ENCODE data around the gene EVI2B.
"Not testable (repeated sequence)": the region's sequence is repeated elsewhere in the genome, so short reads cannot be mapped to it uniquely, and the experiment has no call there.

The EVI2B gene

GRCh38 chr17:31310260-31310659 lies 3.6 kb downstream of the EVI2B start:
- DNase-seq, result no peak

- DNase-seq, result no peak
Observed at GRCh38 chr17:31309556-31309955, 4.3 kb downstream of the EVI2B start.

GRCh38 chr17:31308372-31309334 lies 5.2 kb downstream of the EVI2B start:
- no peak for DNase-seq

- DNase-seq, result no peak
Observed at GRCh38 chr17:31307640-31308039, 6.2 kb downstream of the EVI2B start.

- DNase-seq, result no peak
Observed at GRCh38 chr17:31299624-31300023, 14.2 kb downstream of the EVI2B start.

- no peak for DNase-seq
Observed at GRCh38 chr17:31297090-31297489, 16.8 kb downstream of the EVI2B start, which contains the start of gene OMG. Gene OMG (minus strand): TSS chr17:31297239. CDS start chr17:31296331, 908 bp downstream.

- DNase-seq, result no peak
Observed at GRCh38 chr17:31296142-31296541, 17.7 kb downstream of the EVI2B start.

- DNase-seq, result no peak
Observed at GRCh38 chr17:31295489-31295871, 18.4 kb downstream of the EVI2B start.

- no peak for DNase-seq
Observed at GRCh38 chr17:31294820-31295488, 18.9 kb downstream of the EVI2B start.

GRCh38 chr17:31294231-31294630 lies 19.6 kb downstream of the EVI2B start:
- no peak for DNase-seq

GRCh38 chr17:31293581-31293980 lies 20.3 kb downstream of the EVI2B start:
- DNase-seq, result no peak

- no peak for DNase-seq
Observed at GRCh38 chr17:31291820-31292219, 22.0 kb downstream of the EVI2B start.

GRCh38 chr17:31289790-31290189 lies 24.1 kb downstream of the EVI2B start:
- no peak for DNase-seq

- not testable (repeated sequence) for DNase-seq
Observed at GRCh38 chr17:31287932-31288331, 25.9 kb downstream of the EVI2B start.

GRCh38 chr17:31286587-31286986 lies 27.3 kb downstream of the EVI2B start:
- DNase-seq, result no peak

GRCh38 chr17:31283841-31284240 lies 30.0 kb downstream of the EVI2B start:
- DNase-seq, result no peak

GRCh38 chr17:31281061-31281460 lies 32.8 kb downstream of the EVI2B start:
- DNase-seq, result no peak

GRCh38 chr17:31279401-31279800 lies 34.5 kb downstream of the EVI2B start:
- no peak for DNase-seq

- DNase-seq, result no peak
Observed at GRCh38 chr17:31275116-31275515, 38.7 kb downstream of the EVI2B start.

GRCh38 chr17:31274252-31274651 lies 39.6 kb downstream of the EVI2B start:
- DNase-seq, result no peak

GRCh38 chr17:31273516-31273915 lies 40.3 kb downstream of the EVI2B start:
- DNase-seq, result no peak

GRCh38 chr17:31272803-31273202 lies 41.1 kb downstream of the EVI2B start:
- no peak for DNase-seq

- DNase-seq, result no peak
Observed at GRCh38 chr17:31272236-31272635, 41.6 kb downstream of the EVI2B start.

- no peak for DNase-seq
Observed at GRCh38 chr17:31269578-31269983, 44.3 kb downstream of the EVI2B start.

Data from NCI-H1417 treated with DMSO at 0.1 percent for 48 hours (cell line).